GM12878 (cell line): ENCODE results near the gene LMF1. TPM values are rescaled to one million over a fixed set of nuclear protein-coding genes. Genes with fewer than 3 reads are reported as not detected.

Experiments used
- CREB1 ChIP-seq: IDR thresholded peaks from 2 replicates; pipeline ENCODE4 v1.6.1; 2012; ENCODE audit warnings: low read depth, mild to moderate bottlenecking, inconsistent platforms
- KLF5 ChIP-seq: fragments of 450-650 bp; IDR thresholded peaks from 2 replicates; pipeline ENCODE4 v1.6.1; 2014; ENCODE audit warnings: mild to moderate bottlenecking; ENCODE audit not compliant: partially characterized antibody
- MEF2A ChIP-seq: IDR thresholded peaks from 2 replicates; pipeline ENCODE4 v1.6.1; 2011; ENCODE audit warnings: low read depth, mild to moderate bottlenecking, low read length, moderate library complexity; ENCODE audit not compliant: insufficient read depth
- NBN ChIP-seq: fragments of 450-650 bp; IDR thresholded peaks from 2 replicates; pipeline ENCODE4 v1.6.1; 2016
- ZZZ3 ChIP-seq: IDR thresholded peaks from 2 replicates; pipeline ENCODE4 v1.6.1; 2011; ENCODE audit warnings: low read depth; ENCODE audit not compliant: control insufficient read depth, insufficient read length
- polyA plus RNA-seq, 11 experiments: library from polyadenylated mRNA; depleted of rRNA in 4 of 11; unstranded in 6 of 11; stranded (reverse) in 5 of 11; fragments of >200 nt; fragmentation: Nextera tagmentation in 4 of 11; fragmentation: Illumina TruSeq in 1 of 11; extraction: Ambion mirVana in 4 of 11; extraction: Trizol in 1 of 11; gene quantifications; 1 replicate in 1 of 11; 2 replicates in 10 of 11; pipeline versions ENCODE4 v1.2.1 to v1.2.3, GENCODE V29; 2011 to 2016; ENCODE audit warnings: inconsistent platforms in 2 of 11, missing spikeins in 2 of 11, low read depth in 1 of 11
- total RNA-seq, 4 experiments: library from RNA; depleted of rRNA in 3 of 4; stranded (reverse); fragments of >200 nt in 3 of 4; fragmentation: Illumina TruSeq in 1 of 4; extraction: Trizol in 1 of 4; gene quantifications; 2 replicates each; pipeline versions ENCODE4 v1.2.1 to v1.2.3, GENCODE V29; 2013 to 2021
- TF ChIP-seq, protein P1 (sequence below): fragments of 150-350 bp; IDR thresholded peaks from 2 replicates; pipeline ENCODE4 v1.6.1; 2014; ENCODE audit warnings: mild to moderate bottlenecking, low read depth, low read length
- TF ChIP-seq, protein P2 (sequence below): IDR thresholded peaks from 2 replicates; pipeline ENCODE4 v1.6.1; 2011; ENCODE audit warnings: mild to moderate bottlenecking, low read depth, low read length, moderate library complexity; ENCODE audit not compliant: insufficient replicate concordance
- TF ChIP-seq, protein P3 (sequence below): fragments of 450-650 bp; conservative IDR thresholded peaks from 2 replicates; pipeline ENCODE4 v1.6.1; 2017; ENCODE audit warnings: mild to moderate bottlenecking, moderate library complexity
- TF ChIP-seq, protein P4 (sequence below): fragments of 450-650 bp; IDR thresholded peaks from 2 replicates; pipeline ENCODE4 v1.6.1; 2017; ENCODE audit warnings: antibody characterized with exemption, mild to moderate bottlenecking, moderate library complexity
- TF ChIP-seq, protein P5 (sequence below): fragments of 450-650 bp; IDR thresholded peaks from 2 replicates; pipeline ENCODE4 v1.6.1; 2017; ENCODE audit warnings: borderline replicate concordance

The LMF1 gene
- total and polyA plus RNA-seq, 10 of the 15 experiments (the other 5 are each of a cell fraction or from before 2014, with no cell fraction given): 0.18 to 3.2 (median 1.4) TPM; not detected in 1

DNA sequence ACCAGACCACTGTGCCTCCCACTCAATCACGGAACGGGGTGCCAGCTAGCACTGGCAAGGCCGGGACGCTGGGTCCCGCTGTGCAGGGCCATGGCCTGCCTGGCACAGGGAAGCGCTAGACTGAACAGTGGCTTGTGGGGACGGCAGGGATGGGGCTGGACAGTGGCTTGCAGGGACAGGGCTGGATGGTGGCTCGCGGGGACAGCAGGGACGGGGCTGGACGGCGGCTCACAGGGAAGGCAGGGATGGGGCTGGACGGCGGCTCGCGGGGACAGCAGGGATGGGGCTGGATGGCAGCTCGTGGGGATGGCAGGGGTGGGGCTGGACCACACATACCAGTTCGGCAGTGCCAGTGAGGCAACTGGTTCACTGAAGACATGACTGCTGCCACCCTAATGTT lies 32.6 kb downstream of the LMF1 start (continued):
- no peak for TF ChIP-seq KLF5
- TF ChIP-seq, protein P1, sequence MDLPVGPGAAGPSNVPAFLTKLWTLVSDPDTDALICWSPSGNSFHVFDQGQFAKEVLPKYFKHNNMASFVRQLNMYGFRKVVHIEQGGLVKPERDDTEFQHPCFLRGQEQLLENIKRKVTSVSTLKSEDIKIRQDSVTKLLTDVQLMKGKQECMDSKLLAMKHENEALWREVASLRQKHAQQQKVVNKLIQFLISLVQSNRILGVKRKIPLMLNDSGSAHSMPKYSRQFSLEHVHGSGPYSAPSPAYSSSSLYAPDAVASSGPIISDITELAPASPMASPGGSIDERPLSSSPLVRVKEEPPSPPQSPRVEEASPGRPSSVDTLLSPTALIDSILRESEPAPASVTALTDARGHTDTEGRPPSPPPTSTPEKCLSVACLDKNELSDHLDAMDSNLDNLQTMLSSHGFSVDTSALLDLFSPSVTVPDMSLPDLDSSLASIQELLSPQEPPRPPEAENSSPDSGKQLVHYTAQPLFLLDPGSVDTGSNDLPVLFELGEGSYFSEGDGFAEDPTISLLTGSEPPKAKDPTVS: no peak
- no peak for TF ChIP-seq MEF2A
- no peak for TF ChIP-seq NBN
- TF ChIP-seq, protein P2, sequence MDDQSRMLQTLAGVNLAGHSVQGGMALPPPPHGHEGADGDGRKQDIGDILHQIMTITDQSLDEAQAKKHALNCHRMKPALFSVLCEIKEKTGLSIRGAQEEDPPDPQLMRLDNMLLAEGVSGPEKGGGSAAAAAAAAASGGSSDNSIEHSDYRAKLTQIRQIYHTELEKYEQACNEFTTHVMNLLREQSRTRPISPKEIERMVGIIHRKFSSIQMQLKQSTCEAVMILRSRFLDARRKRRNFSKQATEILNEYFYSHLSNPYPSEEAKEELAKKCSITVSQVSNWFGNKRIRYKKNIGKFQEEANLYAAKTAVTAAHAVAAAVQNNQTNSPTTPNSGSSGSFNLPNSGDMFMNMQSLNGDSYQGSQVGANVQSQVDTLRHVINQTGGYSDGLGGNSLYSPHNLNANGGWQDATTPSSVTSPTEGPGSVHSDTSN: no peak
- TF ChIP-seq, protein P3, sequence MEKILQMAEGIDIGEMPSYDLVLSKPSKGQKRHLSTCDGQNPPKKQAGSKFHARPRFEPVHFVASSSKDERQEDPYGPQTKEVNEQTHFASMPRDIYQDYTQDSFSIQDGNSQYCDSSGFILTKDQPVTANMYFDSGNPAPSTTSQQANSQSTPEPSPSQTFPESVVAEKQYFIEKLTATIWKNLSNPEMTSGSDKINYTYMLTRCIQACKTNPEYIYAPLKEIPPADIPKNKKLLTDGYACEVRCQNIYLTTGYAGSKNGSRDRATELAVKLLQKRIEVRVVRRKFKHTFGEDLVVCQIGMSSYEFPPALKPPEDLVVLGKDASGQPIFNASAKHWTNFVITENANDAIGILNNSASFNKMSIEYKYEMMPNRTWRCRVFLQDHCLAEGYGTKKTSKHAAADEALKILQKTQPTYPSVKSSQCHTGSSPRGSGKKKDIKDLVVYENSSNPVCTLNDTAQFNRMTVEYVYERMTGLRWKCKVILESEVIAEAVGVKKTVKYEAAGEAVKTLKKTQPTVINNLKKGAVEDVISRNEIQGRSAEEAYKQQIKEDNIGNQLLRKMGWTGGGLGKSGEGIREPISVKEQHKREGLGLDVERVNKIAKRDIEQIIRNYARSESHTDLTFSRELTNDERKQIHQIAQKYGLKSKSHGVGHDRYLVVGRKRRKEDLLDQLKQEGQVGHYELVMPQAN: no peak
- no peak for TF ChIP-seq CREB1
- TF ChIP-seq, protein P4, sequence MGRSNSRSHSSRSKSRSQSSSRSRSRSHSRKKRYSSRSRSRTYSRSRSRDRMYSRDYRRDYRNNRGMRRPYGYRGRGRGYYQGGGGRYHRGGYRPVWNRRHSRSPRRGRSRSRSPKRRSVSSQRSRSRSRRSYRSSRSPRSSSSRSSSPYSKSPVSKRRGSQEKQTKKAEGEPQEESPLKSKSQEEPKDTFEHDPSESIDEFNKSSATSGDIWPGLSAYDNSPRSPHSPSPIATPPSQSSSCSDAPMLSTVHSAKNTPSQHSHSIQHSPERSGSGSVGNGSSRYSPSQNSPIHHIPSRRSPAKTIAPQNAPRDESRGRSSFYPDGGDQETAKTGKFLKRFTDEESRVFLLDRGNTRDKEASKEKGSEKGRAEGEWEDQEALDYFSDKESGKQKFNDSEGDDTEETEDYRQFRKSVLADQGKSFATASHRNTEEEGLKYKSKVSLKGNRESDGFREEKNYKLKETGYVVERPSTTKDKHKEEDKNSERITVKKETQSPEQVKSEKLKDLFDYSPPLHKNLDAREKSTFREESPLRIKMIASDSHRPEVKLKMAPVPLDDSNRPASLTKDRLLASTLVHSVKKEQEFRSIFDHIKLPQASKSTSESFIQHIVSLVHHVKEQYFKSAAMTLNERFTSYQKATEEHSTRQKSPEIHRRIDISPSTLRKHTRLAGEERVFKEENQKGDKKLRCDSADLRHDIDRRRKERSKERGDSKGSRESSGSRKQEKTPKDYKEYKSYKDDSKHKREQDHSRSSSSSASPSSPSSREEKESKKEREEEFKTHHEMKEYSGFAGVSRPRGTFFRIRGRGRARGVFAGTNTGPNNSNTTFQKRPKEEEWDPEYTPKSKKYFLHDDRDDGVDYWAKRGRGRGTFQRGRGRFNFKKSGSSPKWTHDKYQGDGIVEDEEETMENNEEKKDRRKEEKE: no peak
- no peak for TF ChIP-seq ZZZ3
- TF ChIP-seq, protein P5, sequence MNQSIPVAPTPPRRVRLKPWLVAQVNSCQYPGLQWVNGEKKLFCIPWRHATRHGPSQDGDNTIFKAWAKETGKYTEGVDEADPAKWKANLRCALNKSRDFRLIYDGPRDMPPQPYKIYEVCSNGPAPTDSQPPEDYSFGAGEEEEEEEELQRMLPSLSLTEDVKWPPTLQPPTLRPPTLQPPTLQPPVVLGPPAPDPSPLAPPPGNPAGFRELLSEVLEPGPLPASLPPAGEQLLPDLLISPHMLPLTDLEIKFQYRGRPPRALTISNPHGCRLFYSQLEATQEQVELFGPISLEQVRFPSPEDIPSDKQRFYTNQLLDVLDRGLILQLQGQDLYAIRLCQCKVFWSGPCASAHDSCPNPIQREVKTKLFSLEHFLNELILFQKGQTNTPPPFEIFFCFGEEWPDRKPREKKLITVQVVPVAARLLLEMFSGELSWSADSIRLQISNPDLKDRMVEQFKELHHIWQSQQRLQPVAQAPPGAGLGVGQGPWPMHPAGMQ: no peak
